HL-60 (cell line): ENCODE data around the gene RAB8B.

Source experiments
- CTCF ChIP-seq: IDR thresholded peaks from one replicate; pipeline ENCODE4 v1.5.1; 2011; ENCODE audit warnings: low read length, control low read depth, inconsistent platforms; ENCODE audit not compliant: insufficient read depth
- GABPA ChIP-seq: IDR thresholded peaks from 2 replicates; pipeline ENCODE4 v1.6.1; 2012; ENCODE audit warnings: low read depth
- POLR2AphosphoS5 ChIP-seq: IDR thresholded peaks from 2 replicates; pipeline ENCODE4 v1.6.1; 2012; ENCODE audit warnings: low read depth
- REST ChIP-seq: IDR thresholded peaks from 2 replicates; pipeline ENCODE4 v1.6.1; 2012; ENCODE audit warnings: low read depth; ENCODE audit not compliant: insufficient replicate concordance
- SPI1 ChIP-seq: IDR thresholded peaks from 2 replicates; pipeline ENCODE4 v1.6.1; 2012; ENCODE audit warnings: low read depth, mild to moderate bottlenecking, borderline replicate concordance

- TF ChIP-seq CTCF (no peak), POLR2AphosphoS5 (no peak), GABPA (no peak), REST (no peak), SPI1 (no peak)
These were observed 50.7 kb downstream of the RAB8B start for GRCh38 chr15:63240109-63240508.
